GM21723 (cell line): Measurements from ENCODE around the gene C11orf42.
"Not testable (repeated sequence)": the region's sequence is repeated elsewhere in the genome, so short reads cannot be mapped to it uniquely, and the experiment has no call there.

Source experiments
- ATAC-seq: cut with Tn5 transposase; IDR thresholded peaks from one replicate; pipeline ENCODE4 v1.9.1; 2021; ENCODE audit warnings: mild to moderate bottlenecking, moderate library complexity; ENCODE audit not compliant: unreplicated experiment

The C11orf42 gene

GRCh38 chr11:6219359-6219758 lies 14.0 kb downstream of the C11orf42 start:
- no peak for ATAC-seq

- no peak for ATAC-seq
Observed at GRCh38 chr11:6223854-6224253, 18.5 kb downstream of the C11orf42 start.

- ATAC-seq: no peak
Observed at GRCh38 chr11:6224421-6224820, 19.1 kb downstream of the C11orf42 start.

GRCh38 chr11:6225024-6225423 lies 19.7 kb downstream of the C11orf42 start:
- ATAC-seq: no peak

- no peak for ATAC-seq
Observed at GRCh38 chr11:6225896-6226295, 20.5 kb downstream of the C11orf42 start.

GRCh38 chr11:6228520-6228919 lies 23.2 kb downstream of the C11orf42 start:
- ATAC-seq: no peak

- ATAC-seq: no peak
Observed at GRCh38 chr11:6229911-6230310, 24.6 kb downstream of the C11orf42 start.

- no peak for ATAC-seq
Observed at GRCh38 chr11:6232899-6233298, 27.5 kb downstream of the C11orf42 start.

- peak; percentile 0 for ATAC-seq
Observed at GRCh38 chr11:6233984-6234386, 28.6 kb downstream of the C11orf42 start.

GRCh38 chr11:6234387-6235107 lies 29.2 kb downstream of the C11orf42 start, which contains the start of gene FHIP1B:
Gene FHIP1B (minus strand): TSS chr11:6234636. CDS start chr11:6224516, 10,120 bp downstream.
- ATAC-seq: peak; percentile 95

GRCh38 chr11:6237266-6237665 lies 31.9 kb downstream of the C11orf42 start:
- ATAC-seq: no peak

GRCh38 chr11:6237761-6238302 lies 32.5 kb downstream of the C11orf42 start:
- ATAC-seq: no peak

GRCh38 chr11:6238902-6239301 lies 33.5 kb downstream of the C11orf42 start, which contains the start of gene CNGA4:
Gene CNGA4 (plus strand): TSS chr11:6239089. CDS start chr11:6239207, 118 bp downstream.
- no peak for ATAC-seq

- no peak for ATAC-seq
Observed at GRCh38 chr11:6240139-6240538, 34.8 kb downstream of the C11orf42 start.

GRCh38 chr11:6240781-6241180 lies 35.4 kb downstream of the C11orf42 start:
- ATAC-seq: no peak

GRCh38 chr11:6241316-6241715 lies 36.0 kb downstream of the C11orf42 start:
- no peak for ATAC-seq

GRCh38 chr11:6245536-6245935 lies 40.2 kb downstream of the C11orf42 start:
- no peak for ATAC-seq

- no peak for ATAC-seq
Observed at GRCh38 chr11:6248248-6248647, 42.9 kb downstream of the C11orf42 start.

GRCh38 chr11:6248897-6249296 lies 43.5 kb downstream of the C11orf42 start:
- ATAC-seq: not testable (repeated sequence)

- ATAC-seq: no peak
Observed at GRCh38 chr11:6249770-6250555, 44.6 kb downstream of the C11orf42 start.

GRCh38 chr11:6251120-6251733 lies 45.9 kb downstream of the C11orf42 start:
- peak; percentile 78 for ATAC-seq
